Mucosa of rectum (tissue), 2 donors: ENCODE measurements around the gene LNPEP.

Source experiments
- H3K27ac ChIP-seq, 2 donors: one replicate each; pipeline ENCODE4 v1.7.0; 2013; ENCODE audit warnings: inconsistent platforms in 2 of 2, low read depth in 2 of 2, low read length in 2 of 2
- H3K27me3 ChIP-seq, 2 donors: one replicate each; pipeline ENCODE4 v1.7.0; 2013; ENCODE audit warnings: low read length in 2 of 2; ENCODE audit not compliant: control insufficient read depth in 2 of 2, insufficient read depth in 2 of 2
- H3K36me3 ChIP-seq, 2 donors: one replicate each; pipeline ENCODE4 v1.7.0; 2013; ENCODE audit warnings: low read length in 2 of 2; ENCODE audit not compliant: control insufficient read depth in 2 of 2, insufficient read depth in 2 of 2
- H3K4me1 ChIP-seq, 2 donors: one replicate each; pipeline ENCODE4 v1.7.0; 2013; ENCODE audit warnings: low read length in 2 of 2, mild to moderate bottlenecking in 1 of 2; ENCODE audit not compliant: control insufficient read depth in 2 of 2, insufficient read depth in 2 of 2
- H3K4me3 ChIP-seq, 2 donors: one replicate each; pipeline ENCODE4 v1.7.0; 2013; ENCODE audit warnings: low read length in 2 of 2
- H3K9ac ChIP-seq, 2 donors: one replicate each; pipeline ENCODE4 v1.7.0; 2013; ENCODE audit warnings: low read length in 2 of 2, low read depth in 1 of 2, mild to moderate bottlenecking in 1 of 2
- H3K9me3 ChIP-seq, 2 donors: one replicate each; pipeline ENCODE4 v1.7.0; 2013; ENCODE audit warnings: low read length in 2 of 2; ENCODE audit not compliant: control insufficient read depth in 2 of 2
- donor health status: healthy.
- donor health status: Normal muscosa, but diverticular disease.

Gene LNPEP

GRCh38 chr5:96972599-96973334, 36.9 kb downstream of the LNPEP start:
- Histone ChIP-seq H3K27ac (no peak overlapping the region), H3K4me1 (peaks cover 0 to 4% of the 10 kb centered on the region in 2 donors), H3K9ac (no peak overlapping the region), H3K9me3 (no peaks in the 10 kb centered on the region), H3K27me3 (no peaks in the 10 kb centered on the region), H3K4me3 (no peak overlapping the region), H3K36me3 (no peaks in the 10 kb centered on the region)

- Histone ChIP-seq H3K4me3 (no peak overlapping the region), H3K9me3 (no peaks in the 10 kb centered on the region), H3K27ac (no peak overlapping the region), H3K9ac (no peak overlapping the region), H3K4me1 (peaks cover 0 to under 1% of the 10 kb centered on the region in 2 donors), H3K36me3 (no peaks in the 10 kb centered on the region), H3K27me3 (no peaks in the 10 kb centered on the region)
Observed at GRCh38 chr5:96973532-96974401, 37.9 kb downstream of the LNPEP start.

GRCh38 chr5:96975656-96976055, 39.8 kb downstream of the LNPEP start:
- Histone ChIP-seq H3K9ac (no peak overlapping the region), H3K27ac (no peak overlapping the region), H3K4me3 (no peak overlapping the region), H3K36me3 (peaks cover 12 to 13% of the 10 kb centered on the region in 2 donors), H3K27me3 (no peaks in the 10 kb centered on the region), H3K9me3 (no peaks in the 10 kb centered on the region), H3K4me1 (no peaks in the 10 kb centered on the region)

GRCh38 chr5:96977228-96977627, 41.3 kb downstream of the LNPEP start:
- Histone ChIP-seq H3K36me3 (peaks cover 12 to 13% of the 10 kb centered on the region in 2 donors), H3K9me3 (no peaks in the 10 kb centered on the region), H3K27me3 (no peaks in the 10 kb centered on the region), H3K27ac (no peak overlapping the region), H3K4me1 (no peaks in the 10 kb centered on the region), H3K9ac (no peak overlapping the region), H3K4me3 (no peak overlapping the region)

GRCh38 chr5:96978812-96979449, 43.1 kb downstream of the LNPEP start:
- Histone ChIP-seq H3K36me3 (peaks cover 12 to 13% of the 10 kb centered on the region in 2 donors), H3K4me3 (no peak overlapping the region), H3K9me3 (no peaks in the 10 kb centered on the region), H3K27ac (no peak overlapping the region), H3K27me3 (no peaks in the 10 kb centered on the region), H3K4me1 (peaks cover 0 to 3% of the 10 kb centered on the region in 2 donors), H3K9ac (no peak overlapping the region)

GRCh38 chr5:96984506-96985192, 48.8 kb downstream of the LNPEP start:
- Histone ChIP-seq H3K9ac (no peak overlapping the region), H3K4me1 (peaks cover 0 to 3% of the 10 kb centered on the region in 2 donors), H3K4me3 (no peak overlapping the region), H3K36me3 (peaks cover 20 to 21% of the 10 kb centered on the region in 2 donors), H3K27ac (peak overlapping the region; percentile 39 to 56), H3K9me3 (no peaks in the 10 kb centered on the region), H3K27me3 (no peaks in the 10 kb centered on the region)

GRCh38 chr5:96986450-96986849, 50.6 kb downstream of the LNPEP start:
- Histone ChIP-seq H3K27me3 (no peaks in the 10 kb centered on the region), H3K4me3 (no peak overlapping the region), H3K27ac (no peak overlapping the region), H3K36me3 (peaks cover 23 to 32% of the 10 kb centered on the region in 2 donors), H3K9me3 (no peaks in the 10 kb centered on the region), H3K9ac (no peak overlapping the region), H3K4me1 (peaks cover 0 to 3% of the 10 kb centered on the region in 2 donors)

- H3K9me3 ChIP-seq, result no peaks in the 10 kb centered on the region
- no peak overlapping the region for H3K27ac ChIP-seq
- H3K4me3 ChIP-seq, result no peak overlapping the region
- H3K36me3 ChIP-seq, result peaks cover 38 to 45% of the 10 kb centered on the region in 2 donors
- no peak overlapping the region for H3K9ac ChIP-seq
- no peaks in the 10 kb centered on the region for H3K4me1 ChIP-seq
- no peaks in the 10 kb centered on the region for H3K27me3 ChIP-seq
Observed at GRCh38 chr5:96990102-96990501, 54.2 kb downstream of the LNPEP start.

GRCh38 chr5:96991708-96992107, 55.8 kb downstream of the LNPEP start:
- no peak overlapping the region for H3K27ac ChIP-seq
- H3K9ac ChIP-seq, result no peak overlapping the region
- H3K9me3 ChIP-seq, result no peaks in the 10 kb centered on the region
- peaks cover 31 to 35% of the 10 kb centered on the region in 2 donors for H3K36me3 ChIP-seq
- H3K4me1 ChIP-seq, result no peaks in the 10 kb centered on the region
- H3K4me3 ChIP-seq, result no peak overlapping the region
- no peaks in the 10 kb centered on the region for H3K27me3 ChIP-seq
